ENCODE results near the gene OR2V1.

GRCh38 chr5:181118369-181118768 lies 12.6 kb downstream of the OR2V1 start:
- TF ChIP-seq CTCF (IDR thresholded peaks at IDR 0.05; ENCODE audit: low read depth, low read length, poor library complexity, severe bottlenecking) = no peak
- no peak for TF ChIP-seq EZH2phosphoT487 (IDR thresholded peaks at IDR 0.05; ENCODE audit: borderline replicate concordance, low read length)

Data from DOHH2 (cell line).